ENCODE measurements around the gene SLC12A9.
"Not testable (repeated sequence)": the region's sequence is repeated elsewhere in the genome, so short reads cannot be mapped to it uniquely, and the experiment has no call there.

DNA sequence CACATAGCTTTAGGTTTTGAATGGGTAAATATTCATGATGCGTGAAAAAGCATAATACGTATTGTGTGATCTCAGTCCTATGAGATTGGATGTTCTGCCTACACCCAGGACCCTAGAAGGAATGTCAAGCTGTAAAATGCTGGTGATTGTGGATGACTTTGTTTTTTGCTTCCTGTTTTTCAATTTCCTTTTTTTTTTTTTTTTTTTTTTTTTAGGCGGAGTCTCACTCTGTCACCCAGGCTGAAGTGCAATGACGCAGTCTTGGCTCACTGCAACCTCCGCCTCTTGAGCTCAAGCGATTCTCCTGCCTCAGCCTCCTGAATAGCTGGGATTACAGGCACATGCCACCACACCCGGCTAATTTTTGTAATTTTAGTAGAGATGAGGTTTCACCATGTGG lies 57.9 kb downstream of the SLC12A9 start:
- not testable (repeated sequence) for TF ChIP-seq EP300, CTCF (IDR thresholded peaks at IDR 0.05)

All from upper lobe of left lung (tissue), 4 donors.